C4-2B (cell line): Measurements from ENCODE around the gene HIPK4.

Experiments
- CTCF ChIP-seq: fragments of 450-650 bp; conservative IDR thresholded peaks from 2 replicates; pipeline ENCODE4 v1.5.1; 2017; ENCODE audit warnings: mild to moderate bottlenecking
- ZFX ChIP-seq: fragments of 450-650 bp; IDR thresholded peaks from 2 replicates; pipeline ENCODE4 v1.6.1; 2017

- TF ChIP-seq CTCF: no peak
- no peak for TF ChIP-seq ZFX
Observed at GRCh38 chr19:40411958-40412499, 22.0 kb upstream of the HIPK4 start.
